Coronary artery (tissue), 2 donors: ENCODE data around the gene DNAJC19.

ENCODE experiments used
- DNase-seq: peaks from one replicate; pipeline ENCODE4 v3.0.0-alpha.2; 2017; ENCODE audit warnings: low spot score
- H3K27ac ChIP-seq, 2 donors: fragments of 200-600 bp; sonication (generic); one replicate each; pipeline ENCODE4 v1.5.1; 2016 to 2019
- H3K4me3 ChIP-seq: fragments of 200-600 bp; sonication (generic); 2 replicates; pipeline ENCODE4 v1.5.1; 2016; ENCODE audit warnings: mild to moderate bottlenecking, moderate library complexity
- CTCF ChIP-seq: fragments of 200-600 bp; sonication (generic); IDR thresholded peaks from one replicate; pipeline ENCODE4 v1.5.1; 2019; ENCODE audit warnings: antibody characterized with exemption

DNAJC19 gene

GRCh38 chr3:180981912-180982311, 7.6 kb downstream of the DNAJC19 start:
- DNase-seq: no peak
- no peak overlapping the region for H3K4me3 ChIP-seq
- no peak overlapping the region for H3K27ac ChIP-seq
- no peak for TF ChIP-seq CTCF

- Histone ChIP-seq H3K27ac (no peak overlapping the region), H3K4me3 (no peak overlapping the region)
- no peak for TF ChIP-seq CTCF
- no peak for DNase-seq
Observed at GRCh38 chr3:180980611-180981010, 8.9 kb downstream of the DNAJC19 start.

- no peak overlapping the region for H3K27ac ChIP-seq
- TF ChIP-seq CTCF: no peak
Observed at GRCh38 chr3:180979961-180980360, 9.6 kb downstream of the DNAJC19 start.

GRCh38 chr3:180977498-180977897, 12.0 kb downstream of the DNAJC19 start:
- Histone ChIP-seq H3K4me3 (no peak overlapping the region), H3K27ac (no peak overlapping the region)
- TF ChIP-seq CTCF: no peak
- DNase-seq: no peak

More at GRCh38 chr3:180979961-180980360, 9.6 kb downstream of the DNAJC19 start:
- DNase-seq: no peak
- H3K4me3 ChIP-seq: no peak overlapping the region

- H3K27ac ChIP-seq: no peak overlapping the region
- TF ChIP-seq CTCF: no peak
- no peak for DNase-seq
- no peak overlapping the region for H3K4me3 ChIP-seq
Observed at GRCh38 chr3:180974286-180974685, 15.2 kb downstream of the DNAJC19 start.

- TF ChIP-seq CTCF: no peak
- H3K4me3 ChIP-seq: no peak overlapping the region
- no peak overlapping the region for H3K27ac ChIP-seq
- DNase-seq: no peak
Observed at GRCh38 chr3:180973543-180973942, 16.0 kb downstream of the DNAJC19 start.

- TF ChIP-seq CTCF: no peak
- DNase-seq: no peak
- no peak overlapping the region for H3K27ac ChIP-seq
Observed at GRCh38 chr3:180970931-180971330, 18.6 kb downstream of the DNAJC19 start.

More at GRCh38 chr3:180970931-180971330, 18.6 kb downstream of the DNAJC19 start:
- H3K4me3 ChIP-seq: no peak overlapping the region
